KMS-11 (cell line): Measurements from ENCODE around the gene APOL3.

Experiments
- H2AFZ ChIP-seq: fragments of 200-600 bp; sonication (generic); 2 replicates; pipeline ENCODE4 v1.6.1; 2016; ENCODE audit warnings: antibody characterized with exemption, mixed run types, low read depth
- H3K27ac ChIP-seq: fragments of 200-600 bp; sonication (generic); 2 replicates; pipeline ENCODE4 v1.6.1; 2016; ENCODE audit warnings: mild to moderate bottlenecking, mixed run types
- H3K27me3 ChIP-seq: fragments of 200-600 bp; sonication (generic); 2 replicates; pipeline ENCODE4 v1.6.1; 2017; ENCODE audit warnings: mild to moderate bottlenecking, low read depth, mixed run types, moderate library complexity; ENCODE audit not compliant: insufficient read depth
- H3K36me3 ChIP-seq: fragments of 200-600 bp; sonication (generic); 2 replicates; pipeline ENCODE4 v1.6.1; 2017; ENCODE audit warnings: mild to moderate bottlenecking, mixed run types; ENCODE audit not compliant: insufficient read depth
- H3K4me1 ChIP-seq: fragments of 200-600 bp; sonication (generic); 2 replicates; pipeline ENCODE4 v1.6.1; 2016; ENCODE audit warnings: mild to moderate bottlenecking, low read depth, mixed run types; ENCODE audit not compliant: poor library complexity, severe bottlenecking
- H3K4me2 ChIP-seq: fragments of 200-600 bp; sonication (generic); 2 replicates; pipeline ENCODE4 v1.7.0; 2016; ENCODE audit warnings: mild to moderate bottlenecking, mixed run types
- H3K4me3 ChIP-seq: fragments of 200-600 bp; sonication (generic); IDR thresholded peaks from 2 replicates; pipeline ENCODE4 v1.6.1; 2017; ENCODE audit warnings: low read depth, low read length, mixed read lengths; ENCODE audit not compliant: insufficient read depth
- H3K79me2 ChIP-seq: fragments of 200-600 bp; sonication (generic); 2 replicates; pipeline ENCODE4 v1.6.1; 2016; ENCODE audit warnings: low read depth, mixed run types; ENCODE audit not compliant: insufficient read depth
- H3K9ac ChIP-seq: fragments of 200-600 bp; sonication (generic); 2 replicates; pipeline ENCODE4 v1.6.1; 2016; ENCODE audit warnings: mild to moderate bottlenecking, mixed run types
- H4K20me1 ChIP-seq: fragments of 200-600 bp; sonication (generic); 2 replicates; pipeline ENCODE4 v1.6.1; 2016; ENCODE audit warnings: mild to moderate bottlenecking, mixed run types; ENCODE audit not compliant: insufficient read depth
- CTCF ChIP-seq: fragments of 200-600 bp; sonication (generic); conservative IDR thresholded peaks from 2 replicates; pipeline ENCODE4 v1.6.1; 2017; ENCODE audit warnings: low read depth, mild to moderate bottlenecking, antibody characterized with exemption, low read length, moderate library complexity, mixed read lengths

Gene APOL3

GRCh38 chr22:36129071-36129470 is 31.5 kb downstream of the APOL3 start:
- Histone ChIP-seq H3K27ac (no peak overlapping the region), H3K36me3 (no peaks in the 10 kb centered on the region), H3K27me3 (peaks cover 15% of the 10 kb centered on the region; the same call in 1 of the 2 replicates), H3K4me3 (no peak overlapping the region), H3K9ac (no peak overlapping the region), H3K79me2 (no peaks in the 10 kb centered on the region), H3K4me2 (no peak overlapping the region), H2AFZ (no peak overlapping the region), H4K20me1 (no peaks in the 10 kb centered on the region), H3K4me1 (no peaks in the 10 kb centered on the region)
- no peak for TF ChIP-seq CTCF

GRCh38 chr22:36125994-36126531 is 34.5 kb downstream of the APOL3 start:
- H3K79me2 ChIP-seq, result no peaks in the 10 kb centered on the region
- no peaks in the 10 kb centered on the region for H4K20me1 ChIP-seq
- no peaks in the 10 kb centered on the region for H3K36me3 ChIP-seq
- no peak overlapping the region for H3K9ac ChIP-seq
- H3K4me3 ChIP-seq, result no peak overlapping the region
- H3K4me1 ChIP-seq, result no peaks in the 10 kb centered on the region
- H3K27me3 ChIP-seq, result peaks cover 12% of the 10 kb centered on the region; the same call in 1 of the 2 replicates
- no peak overlapping the region for H3K4me2 ChIP-seq
- no peak overlapping the region for H2AFZ ChIP-seq
- H3K27ac ChIP-seq, result no peak overlapping the region
- TF ChIP-seq CTCF, result no peak

GRCh38 chr22:36125434-36125833 is 35.1 kb downstream of the APOL3 start:
- Histone ChIP-seq H2AFZ (no peak overlapping the region), H3K27me3 (peaks cover 9% of the 10 kb centered on the region; the same call in 1 of the 2 replicates), H3K36me3 (no peaks in the 10 kb centered on the region), H3K4me2 (no peak overlapping the region), H3K4me3 (no peak overlapping the region), H3K9ac (no peak overlapping the region), H3K79me2 (no peaks in the 10 kb centered on the region), H4K20me1 (no peaks in the 10 kb centered on the region), H3K4me1 (no peaks in the 10 kb centered on the region), H3K27ac (no peak overlapping the region)
- TF ChIP-seq CTCF, result no peak

GRCh38 chr22:36124666-36125065 is 35.9 kb downstream of the APOL3 start:
- peak overlapping the region; percentile 88; the same call in 1 of the 2 replicates for H2AFZ ChIP-seq
- no peak overlapping the region for H3K4me2 ChIP-seq
- TF ChIP-seq CTCF, result no peak
- no peaks in the 10 kb centered on the region for H4K20me1 ChIP-seq
- H3K79me2 ChIP-seq, result no peaks in the 10 kb centered on the region
- no peak overlapping the region for H3K27ac ChIP-seq
- no peak overlapping the region for H3K4me3 ChIP-seq
- H3K27me3 ChIP-seq, result peaks cover 9% of the 10 kb centered on the region; the same call in 1 of the 2 replicates
- H3K36me3 ChIP-seq, result no peaks in the 10 kb centered on the region
- H3K9ac ChIP-seq, result no peak overlapping the region
- H3K4me1 ChIP-seq, result no peaks in the 10 kb centered on the region
